ENCODE measurements around the gene CALML5.

GRCh38 chr10:5502571-5503476 is 3.5 kb upstream of the CALML5 start:
- no peak for TF ChIP-seq CTCF (IDR thresholded peaks at IDR 0.05)
- TF ChIP-seq POLR2A (IDR thresholded peaks at IDR 0.05), result no peak

All from Peyer's patch (tissue), 4 donors.